Parathyroid adenoma (tissue), 2 donors: ENCODE results near the gene CTDSPL.

Source experiments
- H2AFZ ChIP-seq: fragments of 300-600 bp; sonication (generic); one replicate; pipeline ENCODE4 v1.7.0; 2017; ENCODE audit warnings: antibody characterized with exemption, mild to moderate bottlenecking
- H3K27ac ChIP-seq: fragments of 300-600 bp; sonication (generic); one replicate; pipeline ENCODE4 v1.7.0; 2017
- H3K27me3 ChIP-seq: fragments of 300-600 bp; sonication (generic); one replicate; pipeline ENCODE4 v1.7.0; 2017; ENCODE audit warnings: low read length; ENCODE audit not compliant: control insufficient read depth, insufficient read depth
- H3K36me3 ChIP-seq: fragments of 300-600 bp; sonication (generic); one replicate; pipeline ENCODE4 v1.7.0; 2017; ENCODE audit warnings: low read length; ENCODE audit not compliant: control insufficient read depth, insufficient read depth
- H3K4me1 ChIP-seq: fragments of 300-600 bp; sonication (generic); one replicate; pipeline ENCODE4 v1.7.0; 2017; ENCODE audit warnings: control low read depth
- H3K4me2 ChIP-seq: fragments of 300-600 bp; sonication (generic); one replicate; pipeline ENCODE4 v1.7.0; 2017; ENCODE audit warnings: low read length
- H3K4me3 ChIP-seq: fragments of 300-600 bp; sonication (generic); one replicate; pipeline ENCODE4 v1.7.0; 2017; ENCODE audit warnings: low read depth, low read length
- H3K79me2 ChIP-seq: fragments of 300-600 bp; sonication (generic); one replicate; pipeline ENCODE4 v1.7.0; 2017; ENCODE audit warnings: control low read depth
- H3K9ac ChIP-seq: fragments of 300-600 bp; sonication (generic); one replicate; pipeline ENCODE4 v1.7.0; 2017; ENCODE audit warnings: mild to moderate bottlenecking
- H3K9me3 ChIP-seq: fragments of 300-600 bp; sonication (generic); one replicate; pipeline ENCODE4 v1.7.0; 2017; ENCODE audit warnings: low read length; ENCODE audit not compliant: control insufficient read depth
- CTCF ChIP-seq: fragments of 300-600 bp; sonication (generic); IDR thresholded peaks from one replicate; pipeline ENCODE4 v1.7.0; 2017; ENCODE audit warnings: antibody characterized with exemption, mild to moderate bottlenecking
- donor health status: primary hyperparathyroidism.

Gene CTDSPL

GRCh38 chr3:37833302-37834186 lies 28.1 kb upstream of the CTDSPL start:
- no peak overlapping the region for H2AFZ ChIP-seq
- TF ChIP-seq CTCF, result no peak

GRCh38 chr3:37836589-37836988 lies 25.1 kb upstream of the CTDSPL start:
- Histone ChIP-seq H3K9ac (no peak overlapping the region), H3K4me3 (no peak overlapping the region), H3K4me2 (no peak overlapping the region), H3K36me3 (no peaks in the 10 kb centered on the region), H2AFZ (no peak overlapping the region), H3K27ac (no peak overlapping the region), H3K4me1 (no peaks in the 10 kb centered on the region), H3K9me3 (no peaks in the 10 kb centered on the region), H3K79me2 (no peaks in the 10 kb centered on the region), H3K27me3 (no peaks in the 10 kb centered on the region)
- no peak for TF ChIP-seq CTCF

More at GRCh38 chr3:37833302-37834186, 28.1 kb upstream of the CTDSPL start:
- Histone ChIP-seq H3K9me3 (no peaks in the 10 kb centered on the region), H3K4me1 (no peaks in the 10 kb centered on the region), H3K4me2 (no peak overlapping the region), H3K4me3 (no peak overlapping the region), H3K27me3 (no peaks in the 10 kb centered on the region), H3K79me2 (no peaks in the 10 kb centered on the region), H3K27ac (no peak overlapping the region), H3K36me3 (no peaks in the 10 kb centered on the region), H3K9ac (no peak overlapping the region)

- Histone ChIP-seq H3K36me3 (no peaks in the 10 kb centered on the region), H3K4me1 (no peaks in the 10 kb centered on the region), H3K79me2 (no peaks in the 10 kb centered on the region), H3K4me3 (no peak overlapping the region), H3K9ac (no peak overlapping the region), H3K27ac (no peak overlapping the region), H3K27me3 (no peaks in the 10 kb centered on the region), H3K4me2 (no peak overlapping the region), H3K9me3 (no peaks in the 10 kb centered on the region), H2AFZ (no peak overlapping the region)
- TF ChIP-seq CTCF, result no peak
These were observed 14.0 kb upstream of the CTDSPL start for GRCh38 chr3:37847689-37848088.

- Histone ChIP-seq H3K4me3 (no peak overlapping the region), H3K79me2 (no peaks in the 10 kb centered on the region), H3K27me3 (no peaks in the 10 kb centered on the region), H2AFZ (no peak overlapping the region), H3K9me3 (no peaks in the 10 kb centered on the region), H3K4me1 (no peaks in the 10 kb centered on the region), H3K36me3 (no peaks in the 10 kb centered on the region), H3K27ac (no peak overlapping the region), H3K4me2 (no peak overlapping the region), H3K9ac (no peak overlapping the region)
- TF ChIP-seq CTCF, result no peak
These were observed 12.3 kb upstream of the CTDSPL start for GRCh38 chr3:37849146-37849923.
